WERI-Rb-1 (cell line): ENCODE data around the gene B9D2.
"Not testable (repeated sequence)": the region's sequence is repeated elsewhere in the genome, so short reads cannot be mapped to it uniquely, and the experiment has no call there.

Source experiments
- DNase-seq: peaks from one replicate; pipeline ENCODE4 v3.0.0-alpha.2; 2020
- H3K27ac ChIP-seq: fragments of 250-450 bp; sonication (Bioruptor Pico); 2 replicates; pipeline ENCODE4 v1.5.1; 2020; ENCODE audit warnings: mild to moderate bottlenecking, moderate library complexity
- H3K27me3 ChIP-seq: fragments of 250-450 bp; sonication (Bioruptor Pico); 2 replicates; pipeline ENCODE4 v1.5.1; 2021; ENCODE audit warnings: mild to moderate bottlenecking, low read depth, moderate library complexity; ENCODE audit not compliant: insufficient read depth, severe bottlenecking
- H3K36me3 ChIP-seq: fragments of 250-450 bp; sonication (Bioruptor Pico); 2 replicates; pipeline ENCODE4 v1.5.1; 2020; ENCODE audit warnings: mild to moderate bottlenecking, moderate library complexity
- H3K4me3 ChIP-seq: 2 replicates; pipeline ENCODE4 v1.5.1; 2011; ENCODE audit warnings: low read depth, mild to moderate bottlenecking, control low read depth, low read length
- H3K9me3 ChIP-seq: fragments of 250-450 bp; sonication (Bioruptor Pico); 2 replicates; pipeline ENCODE4 v1.5.1; 2021; ENCODE audit warnings: mild to moderate bottlenecking, moderate library complexity; ENCODE audit not compliant: severe bottlenecking
- TF ChIP-seq, protein P1 (sequence below): IDR thresholded peaks from 2 replicates; pipeline ENCODE4 v1.5.1; 2011; ENCODE audit warnings: low read depth, mild to moderate bottlenecking, control low read depth, inconsistent platforms, low read length

B9D2 gene

DNA sequence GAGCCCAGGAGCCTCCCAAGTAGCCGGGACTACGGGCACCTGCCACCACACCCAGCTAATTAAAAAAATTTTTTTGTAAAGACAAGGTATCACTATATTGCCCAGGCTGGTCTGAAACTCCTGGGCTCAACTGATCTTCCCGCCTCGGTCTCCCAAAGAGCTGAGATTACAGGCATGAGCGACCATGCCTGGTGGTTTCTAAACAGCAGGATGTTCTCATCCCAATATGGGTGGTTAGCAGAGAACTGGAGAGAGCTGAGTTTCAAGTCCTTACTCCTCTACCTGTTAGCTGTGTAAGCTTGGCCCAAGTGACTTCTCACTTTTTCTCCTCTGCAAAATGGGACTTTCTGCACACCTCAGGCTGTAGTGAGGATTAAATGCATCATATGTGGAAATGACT is 20.4 kb upstream of the B9D2 start:
- H3K4me3 ChIP-seq, result no peak overlapping the region
- TF ChIP-seq, protein P1, sequence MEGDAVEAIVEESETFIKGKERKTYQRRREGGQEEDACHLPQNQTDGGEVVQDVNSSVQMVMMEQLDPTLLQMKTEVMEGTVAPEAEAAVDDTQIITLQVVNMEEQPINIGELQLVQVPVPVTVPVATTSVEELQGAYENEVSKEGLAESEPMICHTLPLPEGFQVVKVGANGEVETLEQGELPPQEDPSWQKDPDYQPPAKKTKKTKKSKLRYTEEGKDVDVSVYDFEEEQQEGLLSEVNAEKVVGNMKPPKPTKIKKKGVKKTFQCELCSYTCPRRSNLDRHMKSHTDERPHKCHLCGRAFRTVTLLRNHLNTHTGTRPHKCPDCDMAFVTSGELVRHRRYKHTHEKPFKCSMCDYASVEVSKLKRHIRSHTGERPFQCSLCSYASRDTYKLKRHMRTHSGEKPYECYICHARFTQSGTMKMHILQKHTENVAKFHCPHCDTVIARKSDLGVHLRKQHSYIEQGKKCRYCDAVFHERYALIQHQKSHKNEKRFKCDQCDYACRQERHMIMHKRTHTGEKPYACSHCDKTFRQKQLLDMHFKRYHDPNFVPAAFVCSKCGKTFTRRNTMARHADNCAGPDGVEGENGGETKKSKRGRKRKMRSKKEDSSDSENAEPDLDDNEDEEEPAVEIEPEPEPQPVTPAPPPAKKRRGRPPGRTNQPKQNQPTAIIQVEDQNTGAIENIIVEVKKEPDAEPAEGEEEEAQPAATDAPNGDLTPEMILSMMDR, result no peak
- peaks cover 37% of the 10 kb centered on the region for H3K36me3 ChIP-seq
- H3K27me3 ChIP-seq, result no peaks in the 10 kb centered on the region
- no peaks in the 10 kb centered on the region for H3K9me3 ChIP-seq
- no peak for DNase-seq
- no peak overlapping the region for H3K27ac ChIP-seq

DNA sequence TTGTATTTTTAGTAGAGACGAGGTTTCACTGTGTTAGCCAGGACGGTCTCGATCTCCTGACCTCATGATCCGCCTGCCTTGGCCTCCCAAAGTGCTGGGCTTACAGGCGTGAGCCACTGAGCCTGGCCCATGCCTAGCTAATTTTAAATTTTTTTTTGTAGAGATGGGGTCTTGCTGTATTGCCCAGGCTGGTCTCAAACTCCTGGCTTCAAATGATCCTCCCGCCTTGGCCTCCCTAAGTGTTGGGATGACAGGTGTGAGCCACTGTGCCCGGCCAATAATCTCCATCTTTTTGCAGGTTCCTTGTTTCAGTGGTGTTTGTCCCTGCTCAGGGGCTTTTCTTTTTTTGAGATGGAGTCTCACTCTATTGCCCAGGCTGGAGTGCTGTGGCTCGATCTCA is 17.6 kb upstream of the B9D2 start:
- H3K27ac ChIP-seq, H3K9me3 ChIP-seq: not testable (repeated sequence)
- H3K36me3 ChIP-seq, result peaks cover 21% of the 10 kb centered on the region

DNA sequence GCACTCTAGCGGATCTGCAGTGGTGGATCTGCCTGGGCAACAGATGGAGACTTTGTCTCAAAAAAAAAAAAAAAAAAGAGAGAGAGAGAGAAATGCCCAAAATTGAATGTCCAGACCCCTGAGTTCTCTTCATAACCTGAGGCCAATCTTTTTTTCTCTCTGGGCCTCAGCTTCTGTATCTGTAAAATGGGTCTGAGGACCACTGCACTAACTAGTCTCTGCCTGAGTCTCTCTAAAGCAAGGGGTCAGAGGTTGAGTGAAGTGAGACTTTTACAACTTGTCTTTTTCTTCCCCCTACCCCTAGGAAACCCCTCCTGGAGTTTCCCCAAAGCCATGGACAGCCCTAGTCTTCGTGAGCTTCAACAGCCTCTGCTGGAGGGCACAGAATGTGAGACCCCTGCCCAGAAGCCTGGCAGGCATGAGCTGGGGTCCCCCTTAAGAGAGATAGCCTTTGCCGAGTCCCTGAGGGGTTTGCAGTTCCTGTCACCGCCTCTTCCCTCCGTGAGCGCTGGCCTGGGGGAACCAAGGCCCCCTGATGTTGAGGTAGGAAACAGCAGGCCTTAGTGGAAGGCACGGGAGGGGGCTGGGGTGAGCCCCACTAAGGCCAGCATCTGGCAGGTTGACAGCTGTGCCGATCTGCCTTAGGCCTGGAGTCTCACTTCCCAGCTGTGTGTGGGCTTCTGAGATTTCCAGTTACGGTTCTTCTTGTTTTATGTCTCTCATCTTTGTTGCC is 14.2 kb upstream of the B9D2 start:
- no peak for DNase-seq
- Histone ChIP-seq H3K27ac (no peak overlapping the region), H3K36me3 (peaks cover 6% of the 10 kb centered on the region)

More for the DNA sequence above, 17.6 kb upstream of the B9D2 start:
- not testable (repeated sequence) for H3K4me3 ChIP-seq, H3K27me3 ChIP-seq, DNase-seq

DNA sequence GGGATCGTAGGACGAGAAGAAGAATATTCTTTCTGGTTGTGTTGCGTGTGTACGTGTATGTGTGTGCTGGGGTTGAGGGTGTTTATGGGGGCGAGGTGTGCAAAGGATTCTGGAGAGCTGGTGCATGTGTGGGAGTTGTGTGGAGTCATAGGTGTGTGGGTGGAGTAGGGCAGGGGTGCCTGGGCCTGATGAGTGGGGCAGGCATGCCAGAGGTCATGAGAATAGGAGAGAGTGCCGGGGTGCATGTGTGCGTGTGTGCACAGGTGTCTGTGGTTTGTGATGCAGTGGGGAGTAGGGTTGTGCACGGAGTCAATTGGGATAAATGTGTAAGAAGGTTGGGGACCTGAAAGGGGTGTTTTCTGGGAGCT is 13.0 kb upstream of the B9D2 start:
- H3K27me3 ChIP-seq, result no peaks in the 10 kb centered on the region
- no peak overlapping the region for H3K27ac ChIP-seq
- TF ChIP-seq, protein P1, result no peak
- DNase-seq, result no peak
- H3K9me3 ChIP-seq, result no peaks in the 10 kb centered on the region
- peak overlapping the region; percentile 66 for H3K4me3 ChIP-seq
- peaks cover 2% of the 10 kb centered on the region; the same call in 1 of the 2 replicates for H3K36me3 ChIP-seq

More for the DNA sequence above, 14.2 kb upstream of the B9D2 start:
- no peaks in the 10 kb centered on the region for H3K27me3 ChIP-seq
- no peak overlapping the region for H3K4me3 ChIP-seq
- no peaks in the 10 kb centered on the region for H3K9me3 ChIP-seq
- TF ChIP-seq, protein P1, result no peak

DNA sequence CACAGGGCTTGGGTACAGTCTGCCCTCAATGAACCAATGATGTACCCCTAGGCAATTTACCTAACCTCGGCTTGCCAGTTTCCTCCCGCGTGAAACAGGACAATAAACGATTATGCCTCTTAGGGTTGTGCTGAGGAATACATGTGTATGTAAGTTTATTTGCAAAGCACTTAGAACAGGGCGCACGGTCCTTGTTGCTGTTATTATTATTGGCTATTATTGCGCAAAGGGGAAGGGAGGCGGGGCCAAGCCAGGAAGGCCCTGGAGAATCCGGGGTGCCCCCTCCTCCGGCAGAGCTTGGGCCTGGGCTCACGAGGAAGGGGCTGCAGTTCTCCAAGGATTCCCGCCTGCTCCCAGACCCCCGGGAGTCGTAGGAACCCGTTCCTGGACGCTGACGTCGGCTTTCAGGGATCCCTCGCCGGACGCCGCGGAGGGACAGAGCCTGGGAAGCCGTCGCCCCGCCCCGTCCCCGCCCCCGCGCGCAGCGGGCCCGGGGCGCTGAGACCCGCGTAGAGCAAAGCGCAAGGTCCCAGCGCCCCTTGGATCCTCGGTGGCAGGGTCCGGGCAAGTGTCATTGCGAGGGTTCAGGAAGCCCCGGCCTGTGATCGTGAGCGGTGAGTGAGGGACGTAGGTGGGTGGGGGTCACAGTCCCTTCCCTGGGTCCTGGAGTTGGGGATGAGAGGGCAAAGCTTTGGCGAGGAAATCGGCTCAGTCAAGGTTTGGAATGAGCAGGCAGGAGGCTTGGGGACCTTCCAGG is 12.5 kb upstream of the B9D2 start, which contains the start of gene TMEM91:
Gene TMEM91, plus strand, starts transcription at position 293 of the 757 bp plus-strand sequence. CDS start 1,777 bp downstream, outside the sequence.
- H3K27ac ChIP-seq, result peak within 1 kb of the TSS; percentile 66; the same call in 1 of the 2 replicates
- H3K27me3 ChIP-seq, result no peaks in the 10 kb centered on the region
- H3K9me3 ChIP-seq, result no peaks in the 10 kb centered on the region
- TF ChIP-seq, protein P1, result no peak
- DNase-seq, result peak; percentile 38
- H3K4me3 ChIP-seq, result peak within 1 kb of the TSS; percentile 66
- peaks cover 2% of the 10 kb centered on the region; the same call in 1 of the 2 replicates for H3K36me3 ChIP-seq

DNA sequence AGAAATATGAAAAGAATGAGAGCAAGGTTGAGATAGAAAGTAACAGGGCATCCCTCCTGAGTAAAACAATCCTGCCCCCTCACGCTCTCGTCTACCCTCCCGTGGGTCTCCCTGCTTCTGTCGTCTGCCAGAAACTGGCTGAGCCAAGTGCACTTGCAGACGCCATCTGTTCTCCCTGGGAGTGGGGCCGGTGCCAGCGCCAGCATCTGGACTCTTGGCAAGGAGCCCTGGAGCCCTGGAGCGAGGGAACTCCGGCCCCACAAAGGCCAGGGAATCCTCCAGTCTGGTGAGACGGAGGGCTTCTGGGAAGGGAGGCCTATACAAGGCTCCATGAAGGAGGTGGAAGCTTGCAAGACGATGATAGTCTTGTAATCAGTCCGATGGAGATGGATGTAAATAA is 10.0 kb upstream of the B9D2 start:
- peak overlapping the region; percentile 85 for H3K27ac ChIP-seq
- peak; percentile 91 for DNase-seq
- no peak overlapping the region for H3K4me3 ChIP-seq
- TF ChIP-seq, protein P1, result no peak
- H3K36me3 ChIP-seq, result peaks cover 2% of the 10 kb centered on the region; the same call in 1 of the 2 replicates
- no peaks in the 10 kb centered on the region for H3K9me3 ChIP-seq
- H3K27me3 ChIP-seq, result no peaks in the 10 kb centered on the region
